ENCODE data around the gene TMEM50B. TPM values are rescaled to one million over a fixed set of nuclear protein-coding genes. Genes with fewer than 3 reads are reported as not detected.

TMEM50B gene
- total RNA-seq, 1 experiment from 2014 or later: 28.4 TPM

GRCh38 chr21:33401630-33401992 is 78.2 kb downstream of the TMEM50B start:
- intact Hi-C loops (cut with micrococcal nuclease; ENCODE audit: unreplicated experiment): no loop called here
- CTCF ChIA-PET: no interaction called here
- peaks cover 13% of the 10 kb centered on the region for H3K4me1 Mint-ChIP-seq (ENCODE audit: low read depth, unreplicated experiment)
- H3K36me3 Mint-ChIP-seq (ENCODE audit: insufficient read depth, unreplicated experiment): peaks cover 29% of the 10 kb centered on the region
- peaks cover 2% of the 10 kb centered on the region for H3K9me3 Mint-ChIP-seq (ENCODE audit: low read depth, unreplicated experiment)
- no peaks in the 10 kb centered on the region for H3K27me3 Mint-ChIP-seq (ENCODE audit: unreplicated experiment)
- H3K27ac Mint-ChIP-seq (ENCODE audit: unreplicated experiment): no peak overlapping the region
- no peak for DNase-seq
- TF ChIP-seq, protein P1, sequence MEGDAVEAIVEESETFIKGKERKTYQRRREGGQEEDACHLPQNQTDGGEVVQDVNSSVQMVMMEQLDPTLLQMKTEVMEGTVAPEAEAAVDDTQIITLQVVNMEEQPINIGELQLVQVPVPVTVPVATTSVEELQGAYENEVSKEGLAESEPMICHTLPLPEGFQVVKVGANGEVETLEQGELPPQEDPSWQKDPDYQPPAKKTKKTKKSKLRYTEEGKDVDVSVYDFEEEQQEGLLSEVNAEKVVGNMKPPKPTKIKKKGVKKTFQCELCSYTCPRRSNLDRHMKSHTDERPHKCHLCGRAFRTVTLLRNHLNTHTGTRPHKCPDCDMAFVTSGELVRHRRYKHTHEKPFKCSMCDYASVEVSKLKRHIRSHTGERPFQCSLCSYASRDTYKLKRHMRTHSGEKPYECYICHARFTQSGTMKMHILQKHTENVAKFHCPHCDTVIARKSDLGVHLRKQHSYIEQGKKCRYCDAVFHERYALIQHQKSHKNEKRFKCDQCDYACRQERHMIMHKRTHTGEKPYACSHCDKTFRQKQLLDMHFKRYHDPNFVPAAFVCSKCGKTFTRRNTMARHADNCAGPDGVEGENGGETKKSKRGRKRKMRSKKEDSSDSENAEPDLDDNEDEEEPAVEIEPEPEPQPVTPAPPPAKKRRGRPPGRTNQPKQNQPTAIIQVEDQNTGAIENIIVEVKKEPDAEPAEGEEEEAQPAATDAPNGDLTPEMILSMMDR (IDR thresholded peaks at IDR 0.05; ENCODE audit: unreplicated experiment): no peak
- no peak overlapping the region for H3K4me3 Mint-ChIP-seq (ENCODE audit: low read depth, unreplicated experiment)
- no TSS peak for BruUV-seq (replicated peaks)

Other genes starting within 250 kb of the TMEM50B start
- 16.0 and 18.2 TPM in 2 replicates for gene IL10RB, start 213.6 kb downstream of the TMEM50B start, total RNA-seq (2022)
- gene IFNAR1, start 155.0 kb downstream of the TMEM50B start, total RNA-seq (2022): 32.1 and 35.2 TPM in 2 replicates
- 58.1 and 59.8 TPM in 2 replicates for gene IFNGR2, start 76.6 kb downstream of the TMEM50B start, total RNA-seq (2022)
- gene DNAJC28, start 11.7 kb upstream of the TMEM50B start, total RNA-seq (2022): 1.2 and 2.0 TPM in 2 replicates
- 102 TPM in 2 replicates for gene GART, start 62.1 kb upstream of the TMEM50B start, total RNA-seq (2022)
- 188 and 191 TPM in 2 replicates for gene SON, start 63.1 kb upstream of the TMEM50B start, total RNA-seq (2022)
- gene DONSON, start 108.7 kb upstream of the TMEM50B start, total RNA-seq (2022): 13.8 and 18.2 TPM in 2 replicates
- 16.2 and 22.1 TPM in 2 replicates for gene CRYZL1, start 161.8 kb upstream of the TMEM50B start, total RNA-seq (2022)
- gene ITSN1, start 162.5 kb upstream of the TMEM50B start, total RNA-seq (2022): 27.8 and 30.6 TPM in 2 replicates

All from Calu3 (cell line).